Endodermal cell (in vitro differentiated cells): ENCODE measurements around the gene OR4N2. TPM values are rescaled to one million over a fixed set of nuclear protein-coding genes. Genes with fewer than 3 reads are reported as not detected.
"Not testable (repeated sequence)": the region's sequence is repeated elsewhere in the genome, so short reads cannot be mapped to it uniquely, and the experiment has no call there.

ENCODE experiments used
- DNase-seq: peaks from one replicate; pipeline ENCODE4 v3.0.0-alpha.2; 2017
- H3K27ac ChIP-seq: 2 replicates; pipeline ENCODE4 v1.5.1; 2013; ENCODE audit warnings: mild to moderate bottlenecking, low read depth, low read length, moderate library complexity
- H3K27me3 ChIP-seq: 2 replicates; pipeline ENCODE4 v1.6.1; 2013; ENCODE audit warnings: mild to moderate bottlenecking, low read length, moderate library complexity; ENCODE audit not compliant: insufficient read depth, control insufficient read depth, poor library complexity, severe bottlenecking
- H3K36me3 ChIP-seq: 2 replicates; pipeline ENCODE4 v1.7.0; 2013; ENCODE audit warnings: mild to moderate bottlenecking, low read length, moderate library complexity; ENCODE audit not compliant: control insufficient read depth, insufficient read depth
- H3K4me1 ChIP-seq: one replicate; pipeline ENCODE4 v1.7.0; 2013; ENCODE audit warnings: low read length; ENCODE audit not compliant: control insufficient read depth, insufficient read depth
- H3K4me3 ChIP-seq: 2 replicates; pipeline ENCODE4 v1.5.1; 2013; ENCODE audit warnings: mild to moderate bottlenecking, low read length, moderate library complexity
- H3K9ac ChIP-seq: 2 replicates; pipeline ENCODE4 v1.6.1; 2013; ENCODE audit warnings: mild to moderate bottlenecking, low read length, moderate library complexity; ENCODE audit not compliant: poor library complexity, severe bottlenecking; ENCODE audit errors: extremely low read depth
- H3K9me3 ChIP-seq: 2 replicates; pipeline ENCODE4 v1.6.1; 2013; ENCODE audit warnings: mild to moderate bottlenecking, low read length, moderate library complexity; ENCODE audit not compliant: control insufficient read depth
- H3K27ac Mint-ChIP-seq: 2 replicates; pipeline ENCODE4 v1.8.0; 2020; ENCODE audit warnings: mixed read lengths
- H3K27me3 Mint-ChIP-seq: 2 replicates; pipeline ENCODE4 v1.8.0; 2021; ENCODE audit warnings: mild to moderate bottlenecking, mixed read lengths; ENCODE audit not compliant: insufficient read depth
- H3K36me3 Mint-ChIP-seq: 2 replicates; pipeline ENCODE4 v1.8.0; 2020; ENCODE audit warnings: low read depth, mixed read lengths
- H3K4me1 Mint-ChIP-seq: 2 replicates; pipeline ENCODE4 v1.8.0; 2020; ENCODE audit warnings: mixed read lengths
- H3K4me3 Mint-ChIP-seq: 2 replicates; pipeline ENCODE4 v1.8.0; 2020; ENCODE audit warnings: mild to moderate bottlenecking, moderate library complexity, mixed read lengths
- H3K9me3 Mint-ChIP-seq: 2 replicates; pipeline ENCODE4 v1.8.0; 2020; ENCODE audit warnings: mild to moderate bottlenecking, mixed read lengths
- CTCF ChIP-seq: fragments of 200-600 bp; sonication (generic); conservative IDR thresholded peaks from 2 replicates; pipeline ENCODE4 v1.5.0; 2021; ENCODE audit warnings: antibody characterized with exemption, mild to moderate bottlenecking
- WGBS, 2 experiments: methylation state at CpG; one replicate each; pipeline versions ENCODE4 v1.1.5 to v1.1.7; 2013; ENCODE audit warnings: missing lambda C conversion rate in 2 of 2, mixed read lengths in 1 of 2; ENCODE audit not compliant: insufficient coverage in 1 of 2, insufficient read length in 1 of 2; 5-methylcytosine and 5-hydroxymethylcytosine counted together
- total RNA-seq, 2 donors: library from RNA; stranded (reverse); fragmentation: NEBNext Ultra II Directional in 1 of 2; extraction: Animal tissue kit (Norgen Biotek cat#: 25700) in 1 of 2; gene quantifications; 2 replicates in 1 of 2; 3 replicates in 1 of 2; pipeline ENCODE4 v1.2.1, GENCODE V29; 2021

OR4N2 gene
- total RNA-seq, 2 donors from 2014 or later, result not detected

GRCh38 chr14:19775587-19775986, 28.0 kb upstream of the OR4N2 start:
- Mint-ChIP-seq H3K4me1 (no peaks in the 10 kb centered on the region), H3K4me3 (no peak overlapping the region), H3K9me3 (peaks cover 88% of the 10 kb centered on the region), H3K27ac (no peak overlapping the region), H3K27me3 (no peaks in the 10 kb centered on the region), H3K36me3 (no peaks in the 10 kb centered on the region)
- no peak for DNase-seq
- Histone ChIP-seq H3K4me1 (no peaks in the 10 kb centered on the region), H3K4me3 (peak overlapping the region; percentile 41), H3K9ac (no peak overlapping the region), H3K27me3 (no peaks in the 10 kb centered on the region), H3K36me3 (no peaks in the 10 kb centered on the region), H3K9me3 (peaks cover 86% of the 10 kb centered on the region), H3K27ac (no peak overlapping the region)
- TF ChIP-seq CTCF, result no peak
- 100% methylated on average over 1 of the region's 1 CpG; no CpG with 5 or more reads in 1 of the 2 experiments for WGBS, 2 experiments

GRCh38 chr14:19785848-19786247, 17.7 kb upstream of the OR4N2 start:
- peaks cover 88% of the 10 kb centered on the region for H3K9me3 ChIP-seq
- not testable (repeated sequence) for H3K4me3 ChIP-seq, H3K27me3 Mint-ChIP-seq, H3K36me3 ChIP-seq, H3K4me1 ChIP-seq, H3K27me3 ChIP-seq, DNase-seq, H3K27ac ChIP-seq, H3K36me3 Mint-ChIP-seq, H3K4me1 Mint-ChIP-seq, H3K4me3 Mint-ChIP-seq, H3K27ac Mint-ChIP-seq, H3K9ac ChIP-seq
- peaks cover 36% of the 10 kb centered on the region for H3K9me3 Mint-ChIP-seq
- WGBS, 2 experiments, result 76 to 78% methylated on average over 13 to 16 of the region's 16 CpGs

- H3K27me3 ChIP-seq, H3K36me3 Mint-ChIP-seq, H3K4me3 Mint-ChIP-seq, DNase-seq, H3K4me1 ChIP-seq, H3K4me1 Mint-ChIP-seq, H3K36me3 ChIP-seq, H3K27ac ChIP-seq, H3K9ac ChIP-seq, H3K4me3 ChIP-seq, H3K27me3 Mint-ChIP-seq, H3K27ac Mint-ChIP-seq: not testable (repeated sequence)
- 53 to 72% methylated on average over 3 to 6 of the region's 6 CpGs for WGBS, 2 experiments
- peaks cover 82% of the 10 kb centered on the region for H3K9me3 ChIP-seq
- peaks cover 32% of the 10 kb centered on the region for H3K9me3 Mint-ChIP-seq
Observed at GRCh38 chr14:19787318-19787717, 16.3 kb upstream of the OR4N2 start.

DNA sequence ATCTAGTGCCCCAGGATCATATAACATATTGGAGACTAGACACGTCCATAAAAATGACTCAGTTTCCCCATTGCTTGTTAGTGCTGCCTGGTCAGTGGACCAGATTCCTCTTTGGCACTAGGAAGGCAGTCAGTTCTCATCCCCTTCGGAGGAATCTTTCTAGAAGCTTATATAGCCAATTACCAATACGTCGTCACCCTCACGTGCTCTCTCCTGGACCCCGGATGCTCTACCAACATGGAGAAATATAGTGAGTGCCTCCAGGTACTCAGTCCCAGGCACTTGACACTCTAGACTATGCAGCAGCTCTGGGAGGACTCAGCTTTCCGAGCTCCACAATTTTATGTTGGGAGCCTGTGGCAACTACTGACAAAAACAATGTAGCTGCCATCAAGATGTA, 15.4 kb upstream of the OR4N2 start:
- not testable (repeated sequence) for H3K4me1 ChIP-seq, H3K9ac ChIP-seq, H3K27me3 Mint-ChIP-seq, H3K36me3 Mint-ChIP-seq, H3K4me1 Mint-ChIP-seq, H3K27ac ChIP-seq, H3K4me3 Mint-ChIP-seq, H3K36me3 ChIP-seq, H3K27me3 ChIP-seq, H3K27ac Mint-ChIP-seq, DNase-seq
- Histone ChIP-seq H3K9me3 (peaks cover 86% of the 10 kb centered on the region), H3K4me3 (peak overlapping the region; percentile 15)
- 61 to 63% methylated on average over 7 of the region's 7 CpGs for WGBS, 2 experiments
- peaks cover 24% of the 10 kb centered on the region for H3K9me3 Mint-ChIP-seq

- H3K27me3 Mint-ChIP-seq, DNase-seq, H3K27ac ChIP-seq, H3K27me3 ChIP-seq, H3K4me1 ChIP-seq, H3K4me1 Mint-ChIP-seq, H3K36me3 Mint-ChIP-seq, H3K4me3 Mint-ChIP-seq, H3K4me3 ChIP-seq, H3K36me3 ChIP-seq, H3K27ac Mint-ChIP-seq, H3K9ac ChIP-seq: not testable (repeated sequence)
- WGBS, 2 experiments, result 74 to 83% methylated on average over 6 to 10 of the region's 10 CpGs
- H3K9me3 Mint-ChIP-seq, result peaks cover 19% of the 10 kb centered on the region
- H3K9me3 ChIP-seq, result peaks cover 78% of the 10 kb centered on the region
Observed at GRCh38 chr14:19796520-19797108, 7.0 kb upstream of the OR4N2 start.
